OCI-LY1 (cell line): ENCODE results near the gene GALNT10.

Experiments used
- H2AFZ ChIP-seq: fragments of 200-600 bp; sonication (generic), shearing (Covaris generic); 2 replicates; pipeline ENCODE4 v1.6.0; 2014; ENCODE audit warnings: antibody characterized with exemption, mild to moderate bottlenecking, low read length
- H3F3A ChIP-seq: fragments of 200-600 bp; sonication (generic), shearing (Covaris generic); 2 replicates; pipeline ENCODE4 v1.6.0; 2014; ENCODE audit warnings: mild to moderate bottlenecking, antibody characterized with exemption, low read length, moderate library complexity; ENCODE audit not compliant: insufficient read depth
- H3K27ac ChIP-seq: fragments of 200-600 bp; sonication (generic); 2 replicates; pipeline ENCODE4 v1.5.1; 2014; ENCODE audit warnings: low read length, mixed run types, mild to moderate bottlenecking, low read depth; ENCODE audit not compliant: poor library complexity, severe bottlenecking
- H3K27me3 ChIP-seq: fragments of 200-600 bp; sonication (generic); 2 replicates; pipeline ENCODE4 v1.6.0; 2014; ENCODE audit warnings: antibody characterized with exemption, mild to moderate bottlenecking, low read length, moderate library complexity; ENCODE audit not compliant: insufficient read depth
- H3K36me3 ChIP-seq: fragments of 200-600 bp; sonication (generic); 2 replicates; pipeline ENCODE4 v1.6.1; 2014; ENCODE audit warnings: mild to moderate bottlenecking, antibody characterized with exemption, low read length, moderate library complexity, mixed read lengths; ENCODE audit not compliant: insufficient read depth
- H3K4me1 ChIP-seq: fragments of 200-600 bp; sonication (generic); 2 replicates; pipeline ENCODE4 v1.5.1; 2014; ENCODE audit warnings: mild to moderate bottlenecking, low read length, moderate library complexity; ENCODE audit not compliant: insufficient read depth, severe bottlenecking
- H3K4me2 ChIP-seq: fragments of 200-600 bp; sonication (generic), shearing (Covaris generic); 2 replicates; pipeline ENCODE4 v1.6.1; 2014; ENCODE audit warnings: low read length
- H3K4me3 ChIP-seq: fragments of 200-600 bp; sonication (generic); 2 replicates; pipeline ENCODE4 v1.5.1; 2014; ENCODE audit warnings: low read length, low read depth, mild to moderate bottlenecking, mixed read lengths; ENCODE audit not compliant: poor library complexity, severe bottlenecking
- H3K79me2 ChIP-seq: fragments of 200-600 bp; shearing (Covaris generic); 2 replicates; pipeline ENCODE4 v1.6.1; 2016; ENCODE audit warnings: mixed run types, low read length, mixed read lengths; ENCODE audit not compliant: insufficient read depth
- H3K9ac ChIP-seq: fragments of 200-600 bp; sonication (generic), shearing (Covaris generic); 2 replicates; pipeline ENCODE4 v1.6.1; 2014; ENCODE audit warnings: mild to moderate bottlenecking, low read length, mixed read lengths
- H3K9me2 ChIP-seq: fragments of 200-600 bp; sonication (generic), shearing (Covaris generic); 2 replicates; pipeline ENCODE4 v1.6.1; 2014; ENCODE audit warnings: low read depth, mild to moderate bottlenecking, low read length, mixed read lengths
- H3K9me3 ChIP-seq: fragments of 200-600 bp; shearing (Covaris generic); 2 replicates; pipeline ENCODE4 v1.6.1; 2014; ENCODE audit warnings: low read length, mixed read lengths
- H4K20me1 ChIP-seq: fragments of 200-600 bp; sonication (generic), shearing (Covaris generic); 2 replicates; pipeline ENCODE4 v1.6.0; 2016; ENCODE audit warnings: mild to moderate bottlenecking, low read length; ENCODE audit not compliant: insufficient read depth
- CTCF ChIP-seq: fragments of 200-600 bp; sonication (generic), shearing (Covaris generic); IDR thresholded peaks from 2 replicates; pipeline ENCODE4 v1.5.1; 2017; ENCODE audit warnings: mild to moderate bottlenecking, antibody characterized with exemption, low read length, moderate library complexity, mixed read lengths
- EZH2 ChIP-seq: fragments of 200-600 bp; sonication (generic), shearing (Covaris generic); IDR thresholded peaks from 2 replicates; pipeline ENCODE4 v1.8.0; 2017; ENCODE audit warnings: borderline replicate concordance, mixed run types, mild to moderate bottlenecking, antibody characterized with exemption, low read length, moderate library complexity, mixed read lengths

Gene GALNT10

GRCh38 chr5:154406826-154407225 lies 216.3 kb downstream of the GALNT10 start:
- Histone ChIP-seq H3K27ac (no peak overlapping the region), H3K9me3 (no peaks in the 10 kb centered on the region), H3K36me3 (no peaks in the 10 kb centered on the region), H3K4me2 (no peak overlapping the region), H3K79me2 (no peaks in the 10 kb centered on the region), H3K9ac (no peak overlapping the region), H3K9me2 (no peaks in the 10 kb centered on the region), H3K4me3 (no peak overlapping the region), H2AFZ (no peak overlapping the region), H3K27me3 (no peaks in the 10 kb centered on the region), H4K20me1 (no peaks in the 10 kb centered on the region), H3F3A (no peaks in the 10 kb centered on the region), H3K4me1 (peaks cover 4% of the 10 kb centered on the region)
- TF ChIP-seq CTCF (no peak), EZH2 (no peak)

GRCh38 chr5:154408811-154409210 lies 218.3 kb downstream of the GALNT10 start:
- Histone ChIP-seq H3K36me3 (no peaks in the 10 kb centered on the region), H3K79me2 (no peaks in the 10 kb centered on the region), H3K9me2 (no peaks in the 10 kb centered on the region), H3K27me3 (no peaks in the 10 kb centered on the region), H2AFZ (no peak overlapping the region), H3K4me3 (no peak overlapping the region), H3F3A (no peaks in the 10 kb centered on the region), H3K27ac (no peak overlapping the region), H4K20me1 (no peaks in the 10 kb centered on the region), H3K9ac (no peak overlapping the region), H3K4me1 (peaks cover 4% of the 10 kb centered on the region), H3K9me3 (no peaks in the 10 kb centered on the region), H3K4me2 (no peak overlapping the region)
- TF ChIP-seq CTCF (no peak), EZH2 (no peak)

- no peaks in the 10 kb centered on the region for H3K27me3 ChIP-seq
- TF ChIP-seq CTCF (no peak), EZH2 (no peak)
- H3K27ac ChIP-seq = no peak overlapping the region
- no peaks in the 10 kb centered on the region for H3K9me3 ChIP-seq
- H4K20me1 ChIP-seq = no peaks in the 10 kb centered on the region
- no peaks in the 10 kb centered on the region for H3K79me2 ChIP-seq
- H3K36me3 ChIP-seq = no peaks in the 10 kb centered on the region
- no peak overlapping the region for H2AFZ ChIP-seq
- H3F3A ChIP-seq = no peaks in the 10 kb centered on the region
- no peak overlapping the region for H3K9ac ChIP-seq
- no peak overlapping the region for H3K4me3 ChIP-seq
- no peak overlapping the region for H3K4me2 ChIP-seq
- H3K4me1 ChIP-seq = peaks cover 4% of the 10 kb centered on the region
- no peaks in the 10 kb centered on the region for H3K9me2 ChIP-seq
Measured at GRCh38 chr5:154409230-154409840, 218.8 kb downstream of the GALNT10 start.
